GM12878 (cell line): Measurements from ENCODE around the gene ZNF202. TPM values are rescaled to one million over a fixed set of nuclear protein-coding genes. Genes with fewer than 3 reads are reported as not detected.

Source experiments
- ATAC-seq: fragments of 200-7000 bp; cut with Tn5 transposase; 3 replicates; pipeline ENCODE4 v1.9.1; 2020; ENCODE audit warnings: mild to moderate bottlenecking, moderate library complexity
- BruUV-seq: library from RNA; stranded (reverse); fragments of 400-500 nt; replicated peaks from 2 replicates; lab custom pipeline; 2021; lab: Mats Ljungman, UMichigan
- CTCF ChIA-PET: fragments of 300-600 bp; sonication (Branson Sonifier 250); formaldehyde crosslinking; extraction: SDS; loops from one replicate; lab custom pipeline; 2021; ENCODE audit warnings: inconsistent platforms; lab: Yijun Ruan, JAX
- POLR2A ChIA-PET: fragments of 350-600 bp; formaldehyde crosslinking; extraction: SDS; loops from one replicate; lab custom pipeline; 2021; ENCODE audit warnings: inconsistent platforms; lab: Charles Lee
- RAD21 ChIA-PET: fragments of 300-600 bp; sonication (Branson Sonifier 250); formaldehyde crosslinking; loops from one replicate; lab custom pipeline; 2023; ENCODE audit warnings: antibody characterized with exemption; ENCODE audit not compliant: unreplicated experiment; lab: Charles Lee
- SMC1A ChIA-PET: fragments of 300-600 bp; sonication (Branson Sonifier 250); formaldehyde crosslinking; loops from one replicate; lab custom pipeline; 2023; ENCODE audit not compliant: unreplicated experiment, uncharacterized antibody; lab: Charles Lee
- DNase-seq: peaks from one replicate; pipeline ENCODE4 v3.0.0-alpha.2; 2011; ENCODE audit warnings: low read depth, low spot score
- FAIRE-seq: peaks from 3 replicates; lab custom pipeline; 2011; peaks lifted over from hg19 to GRCh38; lab: Jason Lieb, UNC
- H2AFZ ChIP-seq: 2 replicates; pipeline ENCODE4 v1.6.0; 2011; ENCODE audit warnings: low read depth, low read length, control low read depth; ENCODE audit not compliant: control insufficient read depth
- H3K27ac ChIP-seq: 2 replicates; pipeline ENCODE4 v1.5.1; 2011; ENCODE audit warnings: control low read depth; ENCODE audit not compliant: control insufficient read depth, insufficient read depth
- H3K27me3 ChIP-seq, 2 experiments: replicated peaks in 1 of 2; 2 replicates each; pipeline versions ENCODE4 v1.6.0 to v1.6.1; 2011; ENCODE audit warnings: low read length in 1 of 2; ENCODE audit not compliant: control insufficient read depth in 2 of 2, insufficient read depth in 2 of 2
- H3K36me3 ChIP-seq, 2 experiments: 2 replicates each; pipeline ENCODE4 v1.5.1; 2011; ENCODE audit warnings: low read length in 1 of 2; ENCODE audit not compliant: control insufficient read depth in 2 of 2, insufficient read depth in 2 of 2
- H3K4me1 ChIP-seq: 2 replicates; pipeline ENCODE4 v1.6.1; 2011; ENCODE audit warnings: mild to moderate bottlenecking, low read length, moderate library complexity, mixed read lengths; ENCODE audit not compliant: control insufficient read depth, insufficient read depth
- H3K4me2 ChIP-seq: 2 replicates; pipeline ENCODE4 v1.6.0; 2011; ENCODE audit warnings: control low read depth; ENCODE audit not compliant: control insufficient read depth, insufficient read depth
- H3K4me3 ChIP-seq: fragments of 200-600 bp; sonication (generic); 2 replicates; pipeline ENCODE4 v1.5.1; 2016
- H3K79me2 ChIP-seq: 2 replicates; pipeline ENCODE4 v1.6.0; 2011; ENCODE audit warnings: low read length; ENCODE audit not compliant: control insufficient read depth, insufficient read depth
- H3K9ac ChIP-seq: 2 replicates; pipeline ENCODE4 v1.8.0; 2011; ENCODE audit warnings: low read length, control low read depth, mixed read lengths; ENCODE audit not compliant: control insufficient read depth, insufficient read depth
- H3K9me3 ChIP-seq: replicated peaks from 3 replicates; pipeline ENCODE4 v1.5.1; 2011; ENCODE audit warnings: mild to moderate bottlenecking, low read length; ENCODE audit not compliant: control insufficient read depth, insufficient read depth
- H4K20me1 ChIP-seq: 2 replicates; pipeline ENCODE4 v1.6.0; 2011; ENCODE audit not compliant: control insufficient read depth, insufficient read depth
- BCLAF1 ChIP-seq: fragments of 450-650 bp; IDR thresholded peaks from 2 replicates; pipeline ENCODE4 v1.6.1; 2017; ENCODE audit warnings: antibody characterized with exemption, mild to moderate bottlenecking, moderate library complexity
- ELK1 ChIP-seq: IDR thresholded peaks from 2 replicates; pipeline ENCODE4 v1.6.1; 2012; ENCODE audit warnings: low read depth, low read length, improper control_type of control experiment
- GATAD2B ChIP-seq: fragments of 450-650 bp; conservative IDR thresholded peaks from 2 replicates; pipeline ENCODE4 v1.6.1; 2017; ENCODE audit warnings: low read depth, mild to moderate bottlenecking, moderate library complexity
- MYB ChIP-seq: fragments of 150-350 bp; IDR thresholded peaks from 2 replicates; pipeline ENCODE4 v1.6.1; 2014; ENCODE audit warnings: mild to moderate bottlenecking, low read depth, low read length, borderline replicate concordance
- TBL1XR1 ChIP-seq: IDR thresholded peaks from 2 replicates; pipeline ENCODE4 v1.6.1; 2012; ENCODE audit warnings: low read depth, low read length, improper control_type of control experiment
- ZNF274 ChIP-seq: IDR thresholded peaks from one replicate; pipeline ENCODE4 v1.8.0; 2011; ENCODE audit not compliant: insufficient read length, insufficient read depth
- ZNF592 ChIP-seq: fragments of 450-650 bp; IDR thresholded peaks from 2 replicates; pipeline ENCODE4 v1.6.1; 2017; ENCODE audit warnings: mild to moderate bottlenecking, moderate library complexity
- WGBS: methylation state at CpG from one replicate; pipeline ENCODE4 v1.1.6; 2016; ENCODE audit warnings: low lambda C conversion rate; ENCODE audit not compliant: insufficient replicate concordance, insufficient coverage; ENCODE audit errors: missing lambda C conversion rate; 5-methylcytosine and 5-hydroxymethylcytosine counted together
- in situ Hi-C: fragments of 300-500 bp; cut with MboI; formaldehyde crosslinking; loops from 9 replicates; pipeline ENCODE4 v1.14.3; 2018; ENCODE audit warnings: mixed read lengths
- intact Hi-C: fragments of 100-400 bp; cut with micrococcal nuclease; formaldehyde crosslinking; loops from one replicate; pipeline ENCODE4 v1.14.2; 2022; ENCODE audit not compliant: unreplicated experiment
- polyA plus RNA-seq, 11 experiments: library from polyadenylated mRNA; depleted of rRNA in 4 of 11; unstranded in 6 of 11; stranded (reverse) in 5 of 11; fragments of >200 nt; fragmentation: Nextera tagmentation in 4 of 11; fragmentation: Illumina TruSeq in 1 of 11; extraction: Ambion mirVana in 4 of 11; extraction: Trizol in 1 of 11; gene quantifications; 1 replicate in 1 of 11; 2 replicates in 10 of 11; pipeline versions ENCODE4 v1.2.1 to v1.2.3, GENCODE V29; 2011 to 2016; ENCODE audit warnings: inconsistent platforms in 2 of 11, missing spikeins in 2 of 11, low read depth in 1 of 11
- total RNA-seq, 4 experiments: library from RNA; depleted of rRNA in 3 of 4; stranded (reverse); fragments of >200 nt in 3 of 4; fragmentation: Illumina TruSeq in 1 of 4; extraction: Trizol in 1 of 4; gene quantifications; 2 replicates each; pipeline versions ENCODE4 v1.2.1 to v1.2.3, GENCODE V29; 2013 to 2021

The ZNF202 gene
- total and polyA plus RNA-seq, 10 of the 15 experiments (the other 5 are each of a cell fraction or from before 2014, with no cell fraction given) = 2.6 to 13.6 (median 12.2) TPM

GRCh38 chr11:123690485-123690884, 51.0 kb downstream of the ZNF202 start:
- intact Hi-C loops = no loop called here
- CTCF ChIA-PET = interaction anchor here (1.2 kb wide), 1 partner anchor 21 kb away, joined by 3 read pairs; no protein-coding TSS in a partner anchor
- Histone ChIP-seq H2AFZ (no peak overlapping the region), H3K27me3 (0 out of 4 replicates have a peak, but pooled peaks cover 0 to 2% of the 10 kb centered on the region in 2 experiments), H3K4me1 (no peaks in the 10 kb centered on the region), H3K9ac (no peak overlapping the region), H3K27ac (no peak overlapping the region), H3K36me3 (no peaks in the 10 kb centered on the region), H3K4me3 (no peak overlapping the region), H4K20me1 (no peaks in the 10 kb centered on the region), H3K9me3 (no peaks in the 10 kb centered on the region), H3K79me2 (no peaks in the 10 kb centered on the region), H3K4me2 (no peak overlapping the region)
- SMC1A ChIA-PET = interaction anchor here (0.6 to 1.2 kb wide), 2 partner anchors 17 to 958 kb away, joined by 3 to 4 read pairs; no protein-coding TSS in a partner anchor
- RAD21 ChIA-PET = no interaction called here
- FAIRE-seq (no peak), DNase-seq (no peak), ATAC-seq (no peak)
- POLR2A ChIA-PET = no interaction called here
- TF ChIP-seq GATAD2B (no peak), ZNF274 (no peak), MYB (no peak)
- in situ Hi-C loops = no loop called here
- BruUV-seq = no TSS peak
- WGBS = 15% methylated on average over 3 of the region's 3 CpGs

- RAD21 ChIA-PET = no interaction called here
- Histone ChIP-seq H3K27me3 (peaks cover 2 to 3% of the 10 kb centered on the region in 2 experiments; a peak in 1 of 4 replicates), H3K27ac (no peak overlapping the region), H3K4me2 (no peak overlapping the region), H3K4me1 (no peaks in the 10 kb centered on the region), H3K4me3 (no peak overlapping the region), H3K9ac (no peak overlapping the region), H3K79me2 (no peaks in the 10 kb centered on the region), H4K20me1 (no peaks in the 10 kb centered on the region), H3K9me3 (no peaks in the 10 kb centered on the region), H3K36me3 (no peaks in the 10 kb centered on the region), H2AFZ (no peak overlapping the region)
- 53% methylated on average over 6 of the region's 6 CpGs for WGBS
- SMC1A ChIA-PET = interaction anchor here (1.3 to 1.9 kb wide), 2 partner anchors 16 to 147 kb away, joined by 3 to 6 read pairs; no protein-coding TSS in a partner anchor
- no peak for DNase-seq
- POLR2A ChIA-PET = interaction anchor here (0.6 kb wide), 1 partner anchor 17 kb away, joined by 4 read pairs; no protein-coding TSS in a partner anchor
- no TSS peak for BruUV-seq
- CTCF ChIA-PET = interaction anchor here (1.0 to 4.0 kb wide), 5 partner anchors 7 to 32 kb away, joined by 3 to 17 read pairs (median 4); no protein-coding TSS in a partner anchor
- ATAC-seq = no peak
- no peak for FAIRE-seq
- in situ Hi-C loops = no loop called here
- intact Hi-C loops = no loop called here
- no peak for TF ChIP-seq ELK1
- no peak for TF ChIP-seq TBL1XR1
- TF ChIP-seq BCLAF1 = no peak
- TF ChIP-seq ZNF592 = no peak
Measured at GRCh38 chr11:123684601-123685000, 56.9 kb downstream of the ZNF202 start.
